SU-DHL-6 (cell line): Measurements from ENCODE around the gene TERF2IP.

ENCODE experiments used
- H2AFZ ChIP-seq: fragments of 200-600 bp; sonication (generic); 2 replicates; pipeline ENCODE4 v1.6.1; 2014; ENCODE audit warnings: low read depth, mild to moderate bottlenecking, moderate library complexity, mixed read lengths, antibody characterized with exemption, low read length; ENCODE audit not compliant: severe bottlenecking
- H3F3A ChIP-seq: fragments of 200-600 bp; shearing (Covaris generic); 2 replicates; pipeline ENCODE4 v1.6.0; 2016; ENCODE audit warnings: antibody characterized with exemption, mild to moderate bottlenecking; ENCODE audit not compliant: insufficient read depth
- H3K27ac ChIP-seq: fragments of 200-600 bp; sonication (generic); 2 replicates; pipeline ENCODE4 v1.5.1; 2016; ENCODE audit warnings: low read depth, mild to moderate bottlenecking, low read length, moderate library complexity, mixed read lengths
- H3K27me3 ChIP-seq: fragments of 200-600 bp; sonication (generic), shearing (Covaris generic); 2 replicates; pipeline ENCODE4 v1.6.0; 2014; ENCODE audit warnings: mild to moderate bottlenecking, low read length
- H3K36me3 ChIP-seq: fragments of 200-600 bp; sonication (generic); 2 replicates; pipeline ENCODE4 v1.6.1; 2014; ENCODE audit warnings: mild to moderate bottlenecking, low read length, mixed read lengths
- H3K4me2 ChIP-seq: fragments of 300-600, 200-600 bp; shearing (Covaris generic), sonication (generic); 2 replicates; pipeline ENCODE4 v1.6.0; 2014; ENCODE audit warnings: low read length, low read depth, mild to moderate bottlenecking; ENCODE audit not compliant: poor library complexity, severe bottlenecking
- H3K4me3 ChIP-seq: fragments of 200-600 bp; sonication (generic); 2 replicates; pipeline ENCODE4 v1.5.1; 2014; ENCODE audit warnings: antibody characterized with exemption, low read length, mild to moderate bottlenecking, mixed read lengths; ENCODE audit not compliant: insufficient read depth, poor library complexity, severe bottlenecking
- H3K79me2 ChIP-seq: fragments of 200-600 bp; sonication (generic); 2 replicates; pipeline ENCODE4 v1.6.1; 2014; ENCODE audit warnings: mild to moderate bottlenecking, low read length, moderate library complexity; ENCODE audit not compliant: insufficient read depth
- H3K9ac ChIP-seq: fragments of 200-600 bp; sonication (generic); 2 replicates; pipeline ENCODE4 v1.7.0; 2014; ENCODE audit warnings: mild to moderate bottlenecking, low read length
- H3K9me2 ChIP-seq: fragments of 200-600 bp; sonication (generic); replicated peaks from 2 replicates; pipeline ENCODE4 v1.6.1; 2014; ENCODE audit warnings: low read length; ENCODE audit not compliant: insufficient read depth
- H3K9me3 ChIP-seq: fragments of 200-600 bp; sonication (generic); 2 replicates; pipeline ENCODE4 v1.6.1; 2014; ENCODE audit warnings: low read length, mixed read lengths; ENCODE audit not compliant: insufficient read depth
- H4K20me1 ChIP-seq: fragments of 200-600 bp; sonication (generic); 2 replicates; pipeline ENCODE4 v1.6.1; 2014; ENCODE audit warnings: low read depth, mild to moderate bottlenecking, antibody characterized with exemption, low read length, moderate library complexity, mixed read lengths
- EZH2phosphoT487 ChIP-seq: fragments of 200-600 bp; sonication (generic), shearing (Covaris generic); conservative IDR thresholded peaks from 2 replicates; pipeline ENCODE4 v1.6.1; 2018; ENCODE audit warnings: mild to moderate bottlenecking, antibody characterized with exemption, low read length, moderate library complexity, mixed read lengths
- TF ChIP-seq, protein P1 (sequence below): fragments of 200-600 bp; sonication (generic); IDR thresholded peaks from one replicate; pipeline ENCODE4 v1.5.1; 2017; ENCODE audit warnings: antibody characterized with exemption, mild to moderate bottlenecking, low read length, moderate library complexity; ENCODE audit not compliant: insufficient read depth, poor library complexity, severe bottlenecking

TERF2IP gene

DNA sequence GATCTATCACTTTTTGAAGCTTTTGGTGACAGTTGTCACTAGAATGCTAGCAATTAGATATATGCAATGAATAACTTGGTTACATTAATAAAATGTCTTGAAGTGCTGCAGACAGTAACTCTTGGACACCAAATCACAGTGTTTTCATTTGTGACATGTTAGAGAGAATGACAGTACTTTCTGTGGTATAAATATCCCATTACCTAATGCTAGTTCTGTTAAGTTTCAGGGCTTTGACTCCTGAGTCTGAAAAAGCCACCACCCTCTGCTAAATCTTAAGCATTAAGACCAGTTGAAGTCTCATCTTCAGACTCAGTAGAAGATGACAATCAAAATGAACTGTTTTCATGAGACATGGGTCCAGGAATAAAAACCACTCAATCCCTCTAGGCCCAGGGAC is 39.8 kb downstream of the TERF2IP start:
- no peak overlapping the region for H3K4me3 ChIP-seq
- H3K9me3 ChIP-seq = peaks cover 9% of the 10 kb centered on the region; the same call in 1 of the 2 replicates
- H3F3A ChIP-seq = no peaks in the 10 kb centered on the region
- H4K20me1 ChIP-seq = no peaks in the 10 kb centered on the region
- no peak overlapping the region for H3K4me2 ChIP-seq
- H3K36me3 ChIP-seq = peaks cover 4% of the 10 kb centered on the region; the same call in 1 of the 2 replicates
- H2AFZ ChIP-seq = no peak overlapping the region
- H3K79me2 ChIP-seq = no peaks in the 10 kb centered on the region
- TF ChIP-seq, protein P1, sequence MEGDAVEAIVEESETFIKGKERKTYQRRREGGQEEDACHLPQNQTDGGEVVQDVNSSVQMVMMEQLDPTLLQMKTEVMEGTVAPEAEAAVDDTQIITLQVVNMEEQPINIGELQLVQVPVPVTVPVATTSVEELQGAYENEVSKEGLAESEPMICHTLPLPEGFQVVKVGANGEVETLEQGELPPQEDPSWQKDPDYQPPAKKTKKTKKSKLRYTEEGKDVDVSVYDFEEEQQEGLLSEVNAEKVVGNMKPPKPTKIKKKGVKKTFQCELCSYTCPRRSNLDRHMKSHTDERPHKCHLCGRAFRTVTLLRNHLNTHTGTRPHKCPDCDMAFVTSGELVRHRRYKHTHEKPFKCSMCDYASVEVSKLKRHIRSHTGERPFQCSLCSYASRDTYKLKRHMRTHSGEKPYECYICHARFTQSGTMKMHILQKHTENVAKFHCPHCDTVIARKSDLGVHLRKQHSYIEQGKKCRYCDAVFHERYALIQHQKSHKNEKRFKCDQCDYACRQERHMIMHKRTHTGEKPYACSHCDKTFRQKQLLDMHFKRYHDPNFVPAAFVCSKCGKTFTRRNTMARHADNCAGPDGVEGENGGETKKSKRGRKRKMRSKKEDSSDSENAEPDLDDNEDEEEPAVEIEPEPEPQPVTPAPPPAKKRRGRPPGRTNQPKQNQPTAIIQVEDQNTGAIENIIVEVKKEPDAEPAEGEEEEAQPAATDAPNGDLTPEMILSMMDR = no peak
- no peak for TF ChIP-seq EZH2phosphoT487
- H3K9me2 ChIP-seq = no peaks in the 10 kb centered on the region
- H3K27me3 ChIP-seq = no peaks in the 10 kb centered on the region
- no peak overlapping the region for H3K9ac ChIP-seq
- no peak overlapping the region for H3K27ac ChIP-seq

DNA sequence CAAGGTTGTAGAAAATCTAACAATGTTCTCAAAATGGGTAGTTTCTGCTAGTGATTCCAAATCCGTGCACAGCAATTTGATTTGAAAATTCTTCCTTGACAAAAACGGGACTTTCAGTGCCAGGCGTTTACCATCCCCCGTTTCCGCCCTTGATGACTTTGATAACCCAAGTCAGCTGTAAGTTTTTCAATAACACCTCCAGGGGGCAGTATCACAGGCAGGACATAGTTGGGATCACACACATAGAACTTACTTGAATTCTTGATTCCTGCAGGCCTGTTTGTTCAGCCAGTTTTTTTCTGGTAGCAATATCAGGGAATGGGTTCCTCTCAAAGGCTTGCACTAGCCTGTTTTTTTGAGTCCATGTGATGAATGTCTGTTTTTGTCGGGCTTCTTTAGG is 48.1 kb downstream of the TERF2IP start:
- H3K9ac ChIP-seq = no peak overlapping the region
- no peaks in the 10 kb centered on the region for H3K36me3 ChIP-seq
- no peaks in the 10 kb centered on the region for H3F3A ChIP-seq
- no peaks in the 10 kb centered on the region for H3K9me2 ChIP-seq
- H3K27ac ChIP-seq = no peak overlapping the region
- H3K4me2 ChIP-seq = no peak overlapping the region
- no peak overlapping the region for H3K4me3 ChIP-seq
- H3K79me2 ChIP-seq = no peaks in the 10 kb centered on the region
- no peaks in the 10 kb centered on the region for H4K20me1 ChIP-seq
- TF ChIP-seq, protein P1 = peak; percentile 36
- TF ChIP-seq EZH2phosphoT487 = no peak
- no peaks in the 10 kb centered on the region for H3K9me3 ChIP-seq
- no peaks in the 10 kb centered on the region for H3K27me3 ChIP-seq
- no peak overlapping the region for H2AFZ ChIP-seq

DNA sequence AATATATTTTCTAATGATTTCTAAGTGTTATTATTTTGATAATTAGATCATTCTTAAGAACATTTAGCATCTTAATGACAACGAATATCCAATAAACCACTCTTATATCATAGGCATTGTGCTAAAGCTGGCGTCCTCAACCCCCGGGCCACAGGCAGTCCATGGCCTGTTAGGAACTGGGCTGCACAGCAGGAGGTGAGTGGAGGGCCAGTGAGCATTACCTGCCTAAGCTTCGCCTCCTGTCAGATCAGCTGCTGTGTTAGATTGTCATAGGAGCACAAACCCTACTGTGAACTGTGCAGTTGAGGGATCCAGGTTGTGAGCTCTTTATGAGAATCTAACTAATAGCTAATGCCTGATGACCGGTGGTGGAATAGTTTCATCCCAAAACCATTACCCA is 50.0 kb downstream of the TERF2IP start:
- Histone ChIP-seq H3K9me2 (no peaks in the 10 kb centered on the region), H2AFZ (no peak overlapping the region), H3K27me3 (no peaks in the 10 kb centered on the region), H4K20me1 (no peaks in the 10 kb centered on the region), H3K9me3 (no peaks in the 10 kb centered on the region), H3K79me2 (no peaks in the 10 kb centered on the region), H3F3A (no peaks in the 10 kb centered on the region), H3K4me2 (no peak overlapping the region), H3K27ac (no peak overlapping the region), H3K9ac (no peak overlapping the region), H3K4me3 (no peak overlapping the region), H3K36me3 (no peaks in the 10 kb centered on the region)
- TF ChIP-seq, protein P1 = no peak
- no peak for TF ChIP-seq EZH2phosphoT487

DNA sequence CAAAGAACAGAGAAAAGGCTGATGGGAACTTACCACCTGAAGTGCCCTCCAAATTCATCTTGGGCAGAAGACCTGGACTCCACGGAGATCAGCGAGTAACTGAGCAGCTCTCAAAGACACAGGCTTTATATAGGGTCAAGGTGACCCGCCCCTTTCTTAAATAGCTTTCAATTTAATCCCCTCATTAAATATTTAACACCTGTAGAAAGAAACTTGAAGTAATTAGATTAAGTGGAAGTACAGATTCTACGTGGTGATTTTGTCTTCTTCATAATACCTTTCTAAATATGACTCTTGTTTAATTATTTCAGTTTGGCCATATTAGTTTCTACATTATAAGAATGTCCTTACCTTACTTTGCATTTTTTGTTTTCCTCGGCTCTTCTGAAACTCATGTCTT is 53.8 kb downstream of the TERF2IP start, which contains the start of gene DUXB:
TSS of gene DUXB (minus strand) at position 101 of the 400 bp plus-strand sequence. CDS start at position 58, 43 bp downstream.
- H3K4me2 ChIP-seq = no peak within 1 kb of the TSS
- TF ChIP-seq EZH2phosphoT487 = no peak
- TF ChIP-seq, protein P1 = no peak
- no peaks in the 10 kb centered on the region for H3K9me3 ChIP-seq
- no peaks in the 10 kb centered on the region for H3K9me2 ChIP-seq
- no peak within 1 kb of the TSS for H2AFZ ChIP-seq
- no peak within 1 kb of the TSS for H3K4me3 ChIP-seq
- H3F3A ChIP-seq = no peaks in the 10 kb centered on the region
- no peak within 1 kb of the TSS for H3K27ac ChIP-seq
- no peaks in the 10 kb centered on the region for H3K79me2 ChIP-seq
- H3K9ac ChIP-seq = no peak within 1 kb of the TSS
- no peaks in the 10 kb centered on the region for H3K27me3 ChIP-seq
- H4K20me1 ChIP-seq = no peaks in the 10 kb centered on the region
- H3K36me3 ChIP-seq = no peaks in the 10 kb centered on the region
